GM04504 (cell line): ENCODE data around the gene SNAI1.

Source experiments
- DNase-seq: peaks from one replicate; pipeline ENCODE4 v3.0.0-alpha.2; 2012; ENCODE audit warnings: low read depth

The SNAI1 gene

GRCh38 chr20:50037575-50037974 is 54.8 kb downstream of the SNAI1 start:
- no peak for DNase-seq

- DNase-seq: no peak
Measured at GRCh38 chr20:50038169-50038568, 55.4 kb downstream of the SNAI1 start.
